Fibroblast of gingiva (primary cell): ENCODE data around the gene HMGA1.

ENCODE experiments used
- DNase-seq: peaks from one replicate; pipeline ENCODE4 v3.0.0-alpha.2; 2011; ENCODE audit warnings: low read depth

Gene HMGA1

GRCh38 chr6:34236443-34237315 is at the start of gene HMGA1:
Gene HMGA1 (plus strand): TSS chr6:34236873. CDS start chr6:34240781, 3,908 bp downstream.
- DNase-seq = peak; percentile 81

GRCh38 chr6:34189806-34190503 is 46.7 kb upstream of the HMGA1 start:
- DNase-seq = no peak

GRCh38 chr6:34190504-34191122 is 46.1 kb upstream of the HMGA1 start:
- no peak for DNase-seq

GRCh38 chr6:34194772-34195171 is 41.9 kb upstream of the HMGA1 start:
- no peak for DNase-seq

GRCh38 chr6:34195726-34196115 is 41.0 kb upstream of the HMGA1 start:
- no peak for DNase-seq

- DNase-seq = peak; percentile 66
These were observed 40.4 kb upstream of the HMGA1 start for GRCh38 chr6:34196116-34196832.

GRCh38 chr6:34196833-34197195 is 39.9 kb upstream of the HMGA1 start:
- DNase-seq = no peak

GRCh38 chr6:34200340-34200971 is 36.2 kb upstream of the HMGA1 start:
- DNase-seq = peak; percentile 15

- no peak for DNase-seq
These were observed 35.1 kb upstream of the HMGA1 start for GRCh38 chr6:34201455-34202107.

GRCh38 chr6:34202329-34203201 is 34.1 kb upstream of the HMGA1 start:
- DNase-seq = no peak

GRCh38 chr6:34204693-34205092 is 32.0 kb upstream of the HMGA1 start:
- no peak for DNase-seq

- DNase-seq = no peak
These were observed 31.2 kb upstream of the HMGA1 start for GRCh38 chr6:34205466-34205865.

- no peak for DNase-seq
These were observed 30.8 kb upstream of the HMGA1 start for GRCh38 chr6:34205916-34206315.

- DNase-seq = no peak
These were observed 29.9 kb upstream of the HMGA1 start for GRCh38 chr6:34206726-34207125.

GRCh38 chr6:34207695-34208443 is 28.8 kb upstream of the HMGA1 start:
- DNase-seq = no peak

- no peak for DNase-seq
These were observed 22.9 kb upstream of the HMGA1 start for GRCh38 chr6:34213772-34214171.

GRCh38 chr6:34218691-34219090 is 18.0 kb upstream of the HMGA1 start:
- no peak for DNase-seq

GRCh38 chr6:34223381-34223955 is 13.2 kb upstream of the HMGA1 start:
- no peak for DNase-seq
